ENCODE results near the gene RFT1.

Gene RFT1

GRCh38 chr3:53080612-53081205 is 49.5 kb downstream of the RFT1 start:
- Histone ChIP-seq H3K27ac (no peak overlapping the region), H3K27me3 (no peaks in the 10 kb centered on the region), H3K36me3 (no peaks in the 10 kb centered on the region), H3K9me3 (no peaks in the 10 kb centered on the region), H3K4me1 (ENCODE audit: control insufficient read depth in 1 of 2, insufficient read depth in 1 of 2, low read depth in 1 of 2, low read length in 1 of 2) (no peaks in the 10 kb centered on the region), H3K4me3 (ENCODE audit: low read depth in 1 of 2, low read length in 1 of 2) (no peak overlapping the region)
- TF ChIP-seq CTCF (IDR thresholded peaks at IDR 0.05): no peak

- Histone ChIP-seq H3K4me3 (ENCODE audit: low read depth in 1 of 2, low read length in 1 of 2) (no peak overlapping the region), H3K36me3 (no peaks in the 10 kb centered on the region), H3K4me1 (ENCODE audit: control insufficient read depth in 1 of 2, insufficient read depth in 1 of 2, low read depth in 1 of 2, low read length in 1 of 2) (no peaks in the 10 kb centered on the region), H3K27ac (no peak overlapping the region), H3K9me3 (no peaks in the 10 kb centered on the region), H3K27me3 (no peaks in the 10 kb centered on the region)
- no peak for TF ChIP-seq CTCF (IDR thresholded peaks at IDR 0.05)
Measured at GRCh38 chr3:53079791-53080555, 50.3 kb downstream of the RFT1 start.

DNA sequence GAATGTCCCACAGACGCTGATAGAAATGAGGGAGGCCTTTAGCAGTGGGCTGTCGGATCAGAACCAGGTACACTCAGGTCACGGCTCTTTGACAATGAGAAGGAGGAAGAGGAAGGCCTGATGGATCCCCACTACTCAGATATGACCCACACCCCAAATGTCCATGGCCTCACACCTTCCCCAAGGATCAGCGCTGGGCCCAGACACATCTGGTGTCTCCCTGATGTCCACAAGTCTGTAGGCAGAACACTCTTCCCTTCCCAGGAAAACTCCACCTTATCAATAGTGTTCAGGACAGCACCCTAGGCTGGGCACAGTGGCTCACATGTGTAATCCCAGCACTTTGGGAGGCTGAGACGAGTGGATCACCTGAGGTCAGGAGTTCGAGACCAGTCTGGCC is 51.1 kb downstream of the RFT1 start:
- no peak for TF ChIP-seq CTCF (IDR thresholded peaks at IDR 0.05)
- Histone ChIP-seq H3K27ac (no peak overlapping the region), H3K27me3 (no peaks in the 10 kb centered on the region), H3K36me3 (no peaks in the 10 kb centered on the region), H3K9me3 (no peaks in the 10 kb centered on the region), H3K4me3 (ENCODE audit: low read depth in 1 of 2, low read length in 1 of 2) (no peak overlapping the region), H3K4me1 (ENCODE audit: control insufficient read depth in 1 of 2, insufficient read depth in 1 of 2, low read depth in 1 of 2, low read length in 1 of 2) (no peaks in the 10 kb centered on the region)

DNA sequence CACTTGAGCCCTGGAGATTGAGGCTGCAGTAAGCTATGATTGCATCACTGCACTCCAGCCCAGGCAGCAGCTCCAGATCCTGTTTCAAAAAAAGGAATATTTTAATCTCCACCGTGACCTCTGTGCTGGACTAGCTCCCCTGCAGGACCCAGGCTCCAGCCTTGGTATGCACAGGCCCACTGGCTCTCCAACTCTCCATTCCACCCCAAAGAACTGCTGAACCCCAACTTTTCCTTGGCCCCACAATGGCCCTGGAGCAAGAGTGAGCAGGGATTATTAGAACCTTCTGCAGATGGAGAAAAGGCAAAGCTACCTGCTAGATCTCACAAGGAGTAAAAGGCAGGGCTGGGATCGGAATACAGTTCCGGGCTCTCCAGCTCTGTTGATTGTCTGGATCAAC is 51.6 kb downstream of the RFT1 start:
- Histone ChIP-seq H3K9me3 (no peaks in the 10 kb centered on the region), H3K36me3 (no peaks in the 10 kb centered on the region), H3K27ac (no peak overlapping the region), H3K4me1 (ENCODE audit: control insufficient read depth in 1 of 2, insufficient read depth in 1 of 2, low read depth in 1 of 2, low read length in 1 of 2) (peaks cover 1 to 2% of the 10 kb centered on the region in 2 experiments), H3K4me3 (ENCODE audit: low read depth in 1 of 2, low read length in 1 of 2) (no peak overlapping the region), H3K27me3 (no peaks in the 10 kb centered on the region)
- TF ChIP-seq CTCF (IDR thresholded peaks at IDR 0.05): no peak

DNA sequence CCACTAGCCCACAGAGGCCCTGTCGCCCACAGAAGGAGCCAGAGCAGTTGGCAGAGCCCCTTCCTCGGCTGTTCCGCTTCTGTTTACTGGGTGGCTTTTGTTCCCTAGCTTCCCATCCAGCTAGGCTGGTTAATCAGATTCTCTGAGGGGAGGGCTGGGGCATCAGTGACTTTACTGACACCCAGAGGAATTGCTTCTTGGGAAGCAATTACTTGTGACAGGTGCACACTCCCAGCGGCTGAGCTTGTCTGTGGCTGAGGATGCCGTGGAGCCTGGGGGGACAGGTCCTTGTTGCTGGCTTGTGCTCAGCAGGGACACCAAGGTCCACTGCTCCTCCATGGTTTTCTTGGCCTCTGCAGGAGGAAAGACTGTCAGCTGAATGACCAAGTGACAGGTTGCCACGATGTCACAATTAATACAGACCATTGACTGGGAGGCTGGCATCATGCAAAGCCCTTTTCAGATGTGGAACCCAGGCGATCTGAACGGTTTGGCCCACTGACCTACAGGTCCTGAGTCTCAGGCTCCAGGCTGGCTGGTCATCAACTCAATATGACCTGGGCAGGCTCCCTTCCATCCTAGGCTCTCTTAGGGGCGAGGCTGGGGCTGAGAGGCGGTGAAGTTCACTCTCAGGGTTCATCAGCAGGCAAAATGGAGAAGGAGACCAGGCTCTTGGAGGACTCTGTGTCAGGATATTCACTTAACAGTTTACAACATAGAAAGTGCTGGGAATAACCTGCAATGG is 52.6 kb downstream of the RFT1 start:
- H3K4me3 ChIP-seq (ENCODE audit: low read depth in 1 of 2, low read length in 1 of 2): no peak overlapping the region
- no peak overlapping the region for H3K27ac ChIP-seq
- peaks cover 9 to 11% of the 10 kb centered on the region in 2 experiments for H3K4me1 ChIP-seq (ENCODE audit: control insufficient read depth in 1 of 2, insufficient read depth in 1 of 2, low read depth in 1 of 2, low read length in 1 of 2)
- no peaks in the 10 kb centered on the region for H3K36me3 ChIP-seq
- no peak for TF ChIP-seq CTCF (IDR thresholded peaks at IDR 0.05)
- H3K9me3 ChIP-seq: no peaks in the 10 kb centered on the region
- H3K27me3 ChIP-seq: no peaks in the 10 kb centered on the region
